ENCODE measurements around the gene ABHD12B.
"Not testable (repeated sequence)": the region's sequence is repeated elsewhere in the genome, so short reads cannot be mapped to it uniquely, and the experiment has no call there.

- not testable (repeated sequence) for TF ChIP-seq CTCF, EZH2phosphoT487 (IDR thresholded peaks at IDR 0.05; ENCODE audit: low read length)
Measured at GRCh38 chr14:50941638-50942037, 69.8 kb downstream of the ABHD12B start.

Data from MM.1S (cell line).